Ectodermal cell (in vitro differentiated cells): ENCODE results near the gene CFAP141.

Experiments used
- H3K27ac ChIP-seq: 2 replicates; pipeline ENCODE4 v1.7.0; 2013; ENCODE audit warnings: mild to moderate bottlenecking, low read depth, low read length; ENCODE audit not compliant: insufficient read depth, poor library complexity, severe bottlenecking
- H3K27me3 ChIP-seq: 2 replicates; pipeline ENCODE4 v1.7.0; 2013; ENCODE audit warnings: mild to moderate bottlenecking, low read length; ENCODE audit not compliant: insufficient read depth, control insufficient read depth, poor library complexity, severe bottlenecking
- H3K36me3 ChIP-seq: one replicate; pipeline ENCODE4 v1.7.0; 2013; ENCODE audit warnings: low read length; ENCODE audit not compliant: control insufficient read depth, insufficient read depth
- H3K4me1 ChIP-seq: one replicate; pipeline ENCODE4 v1.7.0; 2013; ENCODE audit warnings: low read length; ENCODE audit not compliant: control insufficient read depth, insufficient read depth
- H3K4me3 ChIP-seq: 2 replicates; pipeline ENCODE4 v1.7.0; 2013; ENCODE audit warnings: low read depth, low read length, control low read depth; ENCODE audit not compliant: insufficient read depth
- H3K9me3 ChIP-seq: 2 replicates; pipeline ENCODE4 v1.7.0; 2013; ENCODE audit warnings: mild to moderate bottlenecking, low read length, moderate library complexity; ENCODE audit not compliant: control insufficient read depth
- WGBS, 2 experiments: methylation state at CpG; one replicate each; pipeline ENCODE4 v1.1.7; 2013; ENCODE audit warnings: missing lambda C conversion rate in 2 of 2; 5-methylcytosine and 5-hydroxymethylcytosine counted together

Gene CFAP141

DNA sequence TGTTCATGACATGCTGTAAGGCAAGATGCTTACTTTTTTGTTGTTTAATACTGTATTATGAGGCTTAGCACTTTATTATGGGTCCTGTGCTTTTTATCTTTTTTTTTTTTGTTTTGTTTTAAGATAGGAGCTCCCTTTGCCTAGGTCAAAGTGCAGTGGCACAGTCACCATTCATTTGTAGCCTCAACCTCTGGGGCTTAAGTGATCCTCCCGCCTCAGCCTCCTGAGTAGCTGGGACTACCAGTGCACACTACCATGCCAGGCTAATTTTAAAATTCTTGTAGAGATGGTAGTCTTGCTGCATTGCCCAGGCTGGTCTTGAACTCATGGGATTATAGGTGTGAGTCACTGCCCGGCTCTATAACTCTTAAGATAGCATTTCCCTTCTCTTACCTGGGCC lies 19.2 kb upstream of the CFAP141 start:
- H3K27ac ChIP-seq, result no peak overlapping the region
- H3K36me3 ChIP-seq, result peaks cover 41% of the 10 kb centered on the region
- H3K9me3 ChIP-seq, result no peaks in the 10 kb centered on the region
- 94 to 95% methylated on average over 2 of the region's 2 CpGs for WGBS, 2 experiments
- H3K4me1 ChIP-seq, result peaks cover 3% of the 10 kb centered on the region
- no peaks in the 10 kb centered on the region for H3K27me3 ChIP-seq
- H3K4me3 ChIP-seq, result no peak overlapping the region

DNA sequence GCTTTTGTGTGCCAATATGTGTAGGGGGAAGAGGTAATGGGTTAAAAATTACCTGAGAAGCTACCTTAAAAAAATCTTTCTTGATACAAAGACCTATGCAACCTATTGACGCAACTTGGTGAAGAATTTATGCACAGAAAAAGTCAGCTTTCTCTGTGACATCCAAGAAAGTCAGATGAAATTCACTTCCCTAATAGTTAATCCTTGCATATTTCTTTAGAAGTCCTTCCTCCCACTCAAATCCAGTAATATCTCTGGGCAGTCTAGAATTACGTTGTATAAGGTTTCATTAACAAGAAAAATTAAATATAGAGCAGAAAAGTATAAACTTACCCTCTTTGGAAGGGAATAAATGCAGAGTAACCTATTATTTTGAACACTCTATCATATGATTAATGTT lies 17.5 kb upstream of the CFAP141 start:
- H3K27me3 ChIP-seq, result no peaks in the 10 kb centered on the region
- peaks cover 27% of the 10 kb centered on the region for H3K36me3 ChIP-seq
- no peak overlapping the region for H3K4me3 ChIP-seq
- WGBS, 2 experiments, result 89 to 100% methylated on average over 1 of the region's 2 CpGs
- peaks cover 8% of the 10 kb centered on the region for H3K4me1 ChIP-seq
- no peak overlapping the region for H3K27ac ChIP-seq
- H3K9me3 ChIP-seq, result no peaks in the 10 kb centered on the region

DNA sequence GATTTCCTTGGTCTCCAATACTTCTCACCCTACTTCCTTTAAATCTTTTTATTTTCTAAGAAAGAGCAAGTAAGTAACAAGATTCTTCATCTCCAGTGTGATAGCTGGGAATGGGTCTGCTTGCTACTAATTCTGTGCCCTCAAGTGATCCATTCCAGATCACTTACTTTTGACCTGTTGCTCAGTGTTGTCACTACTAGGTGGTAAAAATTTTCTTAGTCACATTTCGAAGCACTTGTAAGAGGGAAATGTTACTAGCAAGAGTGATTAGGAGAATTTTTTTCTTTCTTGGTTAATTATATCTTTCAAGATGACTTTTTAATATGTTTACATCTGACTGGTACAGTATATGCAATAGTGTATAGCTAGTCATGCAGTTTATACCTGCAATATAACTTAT lies 16.8 kb upstream of the CFAP141 start:
- 100% methylated on average over 1 of the region's 1 CpG for WGBS, 2 experiments
- Histone ChIP-seq H3K4me3 (no peak overlapping the region), H3K27me3 (no peaks in the 10 kb centered on the region), H3K27ac (no peak overlapping the region), H3K36me3 (peaks cover 24% of the 10 kb centered on the region), H3K4me1 (peaks cover 12% of the 10 kb centered on the region), H3K9me3 (no peaks in the 10 kb centered on the region)

DNA sequence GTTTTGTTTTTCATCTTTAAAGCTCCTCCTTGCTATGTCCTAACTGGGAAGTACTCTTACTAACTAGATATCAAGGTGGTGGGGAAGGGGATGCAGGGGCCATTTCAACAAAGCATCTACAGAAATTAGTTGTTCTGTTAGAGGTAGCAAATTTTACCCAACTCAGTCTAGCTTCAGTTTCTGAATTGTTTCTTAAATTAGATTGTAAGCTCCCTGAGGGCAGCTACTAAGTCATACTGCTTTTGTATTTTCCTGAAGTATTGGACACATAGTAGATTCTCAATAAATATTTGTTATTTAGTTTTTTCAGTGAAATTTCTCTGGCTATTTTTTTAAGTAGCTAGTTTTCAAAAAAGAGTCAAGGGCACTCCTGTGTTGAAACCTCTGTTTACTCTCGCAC lies 16.4 kb upstream of the CFAP141 start:
- Histone ChIP-seq H3K27ac (no peak overlapping the region), H3K36me3 (peaks cover 23% of the 10 kb centered on the region), H3K9me3 (no peaks in the 10 kb centered on the region), H3K4me3 (peak overlapping the region; percentile 99), H3K4me1 (peaks cover 12% of the 10 kb centered on the region), H3K27me3 (no peaks in the 10 kb centered on the region)
- 90% methylated on average over 1 of the region's 1 CpG; no CpG with 5 or more reads in 1 of the 2 experiments for WGBS, 2 experiments

DNA sequence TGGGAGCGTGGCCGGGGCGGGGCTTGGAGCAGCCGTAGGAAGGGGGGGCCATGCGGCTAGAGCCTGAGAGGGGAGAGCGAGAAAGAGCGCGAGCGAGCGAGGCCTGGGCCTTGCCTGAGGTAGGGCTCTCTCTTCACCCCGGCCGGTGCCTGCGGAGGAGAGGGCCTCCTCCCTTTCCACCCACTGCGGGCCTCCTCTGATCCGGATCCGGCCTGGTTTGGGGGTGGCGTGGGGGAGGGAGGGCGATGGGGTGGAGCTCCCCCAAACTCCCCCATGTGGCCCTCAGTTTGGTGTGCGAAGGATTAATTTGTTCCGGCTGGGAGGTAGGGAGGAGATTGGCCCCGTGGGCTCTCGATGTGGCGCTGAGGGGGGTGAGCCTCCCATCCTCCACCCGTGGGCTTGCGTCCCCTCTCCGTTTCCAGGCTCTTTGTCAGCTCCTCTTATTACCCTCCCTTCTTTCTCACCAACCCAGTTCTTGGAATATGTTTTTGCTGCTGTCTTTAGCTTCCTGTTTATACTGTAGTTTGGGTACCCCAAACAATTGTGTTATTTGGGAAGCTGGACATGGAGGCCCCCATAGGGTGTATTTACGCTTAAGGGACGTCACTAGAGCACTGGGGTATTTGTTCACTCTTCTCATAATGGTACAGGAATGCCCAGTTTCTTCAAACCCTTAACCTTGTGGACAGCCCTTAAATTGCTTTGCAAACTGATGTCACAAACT lies 15.3 kb upstream of the CFAP141 start:
- Histone ChIP-seq H3K4me3 (peak overlapping the region; percentile 99), H3K36me3 (peaks cover 16% of the 10 kb centered on the region), H3K4me1 (peaks cover 12% of the 10 kb centered on the region), H3K27ac (peak overlapping the region; percentile 85), H3K9me3 (no peaks in the 10 kb centered on the region), H3K27me3 (no peaks in the 10 kb centered on the region)
- 1% methylated on average over 25 to 27 of the region's 28 CpGs for WGBS, 2 experiments

DNA sequence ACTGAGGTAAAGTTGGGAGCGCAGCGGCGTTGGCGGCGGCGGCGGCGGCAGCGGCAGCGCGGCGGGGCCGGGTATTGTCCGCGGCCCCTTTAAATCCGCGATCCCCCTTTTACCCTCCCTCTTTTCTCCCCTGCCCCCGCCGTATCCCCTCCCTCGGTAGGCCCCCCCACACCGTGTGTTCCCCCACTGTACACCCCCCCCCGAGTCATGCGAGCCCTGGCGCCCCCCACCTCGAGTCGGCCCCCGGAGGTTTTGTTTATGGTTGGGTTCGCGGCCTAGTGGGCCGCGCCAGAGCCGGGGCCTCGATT lies 14.8 kb upstream of the CFAP141 start:
- peak overlapping the region; percentile 99 for H3K4me3 ChIP-seq
- no peaks in the 10 kb centered on the region for H3K27me3 ChIP-seq
- peaks cover 20% of the 10 kb centered on the region for H3K36me3 ChIP-seq
- 0% methylated on average over 29 to 31 of the region's 33 CpGs for WGBS, 2 experiments
- H3K9me3 ChIP-seq, result no peaks in the 10 kb centered on the region
- peaks cover 12% of the 10 kb centered on the region for H3K4me1 ChIP-seq
- H3K27ac ChIP-seq, result peak overlapping the region; percentile 85

DNA sequence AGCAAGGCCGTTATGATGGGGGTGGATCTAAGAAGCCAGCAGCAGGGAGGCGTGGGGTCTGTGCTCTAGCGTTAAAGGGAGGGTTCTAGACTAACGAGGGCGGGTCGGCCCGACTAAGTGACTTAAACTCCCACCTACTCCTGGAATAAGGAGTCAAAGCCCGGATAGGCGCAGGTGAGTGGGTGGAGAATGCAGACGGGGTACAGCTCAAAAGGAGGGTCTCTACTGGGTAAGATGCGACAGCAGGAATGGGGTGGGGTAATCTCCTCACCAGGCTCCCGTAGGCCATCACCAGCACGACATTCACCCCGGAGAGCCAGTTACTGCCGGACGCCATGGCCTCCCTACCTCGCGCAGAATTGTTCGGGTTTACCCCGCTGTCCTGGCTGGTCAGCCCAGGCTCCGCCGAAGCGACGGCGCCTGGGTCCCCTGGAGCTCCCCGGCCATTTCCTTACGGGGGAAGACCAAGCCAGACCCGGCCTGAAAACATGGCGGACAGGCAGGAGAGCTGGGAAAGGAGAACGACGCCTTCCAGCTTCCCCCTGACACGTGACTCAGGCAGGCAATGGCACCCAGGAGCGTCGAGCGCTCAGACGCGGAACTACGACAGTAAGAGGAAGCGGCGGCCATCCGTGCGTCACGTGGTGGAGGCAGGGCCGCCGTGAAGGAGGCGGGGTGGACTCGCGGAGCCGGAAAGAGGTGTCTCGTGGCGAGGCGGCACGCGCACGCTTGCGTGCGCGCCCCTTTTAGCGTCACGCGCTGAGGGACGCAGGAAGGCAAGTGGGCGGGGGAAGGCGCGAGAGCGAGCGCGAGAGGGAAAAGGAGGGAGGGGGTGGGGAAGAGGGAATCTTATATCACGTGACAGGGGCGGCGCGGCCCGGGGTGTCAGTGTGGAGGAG lies 14.2 kb upstream of the CFAP141 start, which contains the start of gene UBAP2L:
TSS of gene UBAP2L (plus strand) at position 885 of the 899 bp plus-strand sequence. CDS start 4,169 bp downstream, outside the sequence.
- H3K4me3 ChIP-seq, result peak within 1 kb of the TSS; percentile 99
- 0 to 1% methylated on average over 73 of the region's 73 CpGs for WGBS, 2 experiments
- H3K27me3 ChIP-seq, result no peaks in the 10 kb centered on the region
- peak within 1 kb of the TSS; percentile 99 for H3K27ac ChIP-seq
- H3K9me3 ChIP-seq, result no peaks in the 10 kb centered on the region
- H3K4me1 ChIP-seq, result peaks cover 12% of the 10 kb centered on the region
- peaks cover 16% of the 10 kb centered on the region for H3K36me3 ChIP-seq

DNA sequence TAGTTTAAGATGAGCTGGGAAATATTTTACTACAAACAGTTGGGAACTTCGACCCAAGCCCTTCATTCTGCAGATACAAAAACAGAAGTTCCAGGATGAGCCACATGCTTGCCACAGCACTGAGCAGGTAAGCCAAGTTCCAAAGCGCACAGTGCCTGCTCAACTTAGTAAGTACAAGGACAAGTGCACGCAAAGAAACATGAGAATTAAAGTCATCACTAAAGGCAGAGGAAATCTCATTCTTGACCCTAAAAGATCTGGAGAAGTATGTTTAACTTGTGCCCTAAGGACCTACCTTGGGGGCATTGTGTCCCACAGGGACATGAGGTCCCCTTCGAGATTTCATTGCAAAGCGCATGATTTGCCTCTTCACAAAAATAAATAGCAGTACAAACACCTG lies 13.4 kb upstream of the CFAP141 start:
- no peaks in the 10 kb centered on the region for H3K9me3 ChIP-seq
- peaks cover 12% of the 10 kb centered on the region for H3K4me1 ChIP-seq
- H3K27me3 ChIP-seq, result no peaks in the 10 kb centered on the region
- H3K4me3 ChIP-seq, result peak overlapping the region; percentile 99
- peak overlapping the region; percentile 99 for H3K27ac ChIP-seq
- WGBS, 2 experiments, result 25 to 36% methylated on average over 5 of the region's 5 CpGs
- H3K36me3 ChIP-seq, result peaks cover 18% of the 10 kb centered on the region

DNA sequence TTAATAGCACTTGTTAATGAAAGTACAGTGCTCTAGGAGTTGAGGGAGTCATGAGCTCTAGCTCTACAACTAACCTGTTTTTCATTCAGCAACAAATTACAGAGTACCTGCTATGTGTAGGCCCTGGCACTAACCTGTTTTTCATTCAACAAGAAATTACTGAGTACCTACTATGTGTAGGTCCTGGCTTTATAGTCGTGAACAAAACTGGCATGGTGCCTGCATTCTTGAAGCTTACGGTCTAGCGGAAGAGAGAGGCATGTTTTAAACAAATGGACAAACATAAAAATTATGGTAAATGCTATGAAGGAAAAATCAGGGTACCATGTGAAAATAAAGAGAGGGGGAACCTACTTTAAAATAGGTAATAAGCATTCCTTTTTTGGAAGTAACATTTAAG lies 12.4 kb upstream of the CFAP141 start:
- peaks cover 12% of the 10 kb centered on the region for H3K4me1 ChIP-seq
- H3K4me3 ChIP-seq, result peak overlapping the region; percentile 99
- no peaks in the 10 kb centered on the region for H3K9me3 ChIP-seq
- 91% methylated on average over 3 of the region's 3 CpGs for WGBS, 2 experiments
- H3K27me3 ChIP-seq, result no peaks in the 10 kb centered on the region
- no peak overlapping the region for H3K27ac ChIP-seq
- H3K36me3 ChIP-seq, result peaks cover 22% of the 10 kb centered on the region

DNA sequence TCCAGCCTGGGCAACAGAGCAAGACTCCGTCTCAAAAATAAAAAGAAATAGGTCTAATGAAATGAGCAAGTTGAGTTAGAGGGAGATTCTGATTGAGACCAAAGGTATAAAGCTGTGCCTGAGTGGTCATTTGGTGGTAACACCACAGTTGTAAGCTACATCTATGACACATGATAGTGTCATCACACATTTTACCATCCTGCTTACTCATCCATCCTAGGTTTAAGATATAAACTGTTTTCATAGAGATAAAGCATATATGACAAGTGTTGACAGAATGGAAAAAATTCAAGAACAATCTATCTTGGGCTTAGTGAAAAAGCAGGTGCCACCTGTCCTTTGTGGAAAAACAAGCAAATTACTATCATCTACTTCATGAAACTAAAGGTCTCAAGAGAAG lies 7.1 kb upstream of the CFAP141 start:
- no peak overlapping the region for H3K27ac ChIP-seq
- H3K4me3 ChIP-seq, result no peak overlapping the region
- no peaks in the 10 kb centered on the region for H3K9me3 ChIP-seq
- WGBS, 2 experiments, result 86 to 91% methylated on average over 1 of the region's 1 CpG
- peaks cover 1% of the 10 kb centered on the region for H3K4me1 ChIP-seq
- H3K27me3 ChIP-seq, result no peaks in the 10 kb centered on the region
- H3K36me3 ChIP-seq, result peaks cover 67% of the 10 kb centered on the region
